Femur (tissue), 1 donor: ENCODE measurements around the gene ACTG1.
"Not testable (repeated sequence)": the region's sequence is repeated elsewhere in the genome, so short reads cannot be mapped to it uniquely, and the experiment has no call there.

Source experiments
- DNase-seq: peaks from one replicate; pipeline ENCODE4 v3.0.0-alpha.2; 2017

The ACTG1 gene

GRCh38 chr17:81531998-81532404 lies 19.4 kb upstream of the ACTG1 start:
- not testable (repeated sequence) for DNase-seq

- DNase-seq = not testable (repeated sequence)
These were observed 18.4 kb upstream of the ACTG1 start for GRCh38 chr17:81531013-81531412.

GRCh38 chr17:81529437-81529803 lies 16.8 kb upstream of the ACTG1 start:
- DNase-seq = no peak

GRCh38 chr17:81528651-81529436 lies 16.2 kb upstream of the ACTG1 start:
- no peak for DNase-seq

GRCh38 chr17:81528384-81528650 lies 15.7 kb upstream of the ACTG1 start:
- DNase-seq = no peak

GRCh38 chr17:81527591-81528383 lies 15.2 kb upstream of the ACTG1 start, which contains the start of gene FSCN2:
FSCN2 (plus strand) TSS chr17:81528377; CDS start chr17:81528532, 155 bp downstream.
- DNase-seq = no peak

- DNase-seq = no peak
These were observed 14.3 kb upstream of the ACTG1 start for GRCh38 chr17:81526662-81527571.

- DNase-seq = peak; percentile 15
These were observed 12.2 kb upstream of the ACTG1 start for GRCh38 chr17:81524865-81525159.

GRCh38 chr17:81524039-81524864 lies 11.7 kb upstream of the ACTG1 start:
- DNase-seq = peak; percentile 27

GRCh38 chr17:81523402-81524038 lies 10.9 kb upstream of the ACTG1 start:
- DNase-seq = peak; percentile 77

GRCh38 chr17:81522491-81523401 lies 10.1 kb upstream of the ACTG1 start:
- peak; percentile 69 for DNase-seq

GRCh38 chr17:81520021-81520901 lies 7.7 kb upstream of the ACTG1 start:
- peak; percentile 25 for DNase-seq

- peak; percentile 46 for DNase-seq
These were observed 6.9 kb upstream of the ACTG1 start for GRCh38 chr17:81519284-81520020.

- peak; percentile 43 for DNase-seq
These were observed 6.2 kb upstream of the ACTG1 start for GRCh38 chr17:81518785-81519283.

- DNase-seq = no peak
These were observed 5.7 kb upstream of the ACTG1 start for GRCh38 chr17:81518113-81518784.

GRCh38 chr17:81517339-81518112 lies 4.9 kb upstream of the ACTG1 start:
- DNase-seq = peak; percentile 51

- peak; percentile 24 for DNase-seq
These were observed 4.4 kb upstream of the ACTG1 start for GRCh38 chr17:81517009-81517338.

- DNase-seq = peak; percentile 18
These were observed 3.8 kb upstream of the ACTG1 start for GRCh38 chr17:81516439-81516838.
